Fibroblast of mammary gland (primary cell): Measurements from ENCODE around the gene AQR.
"Not testable (repeated sequence)": the region's sequence is repeated elsewhere in the genome, so short reads cannot be mapped to it uniquely, and the experiment has no call there.

Experiments used
- DNase-seq: peaks from one replicate; pipeline ENCODE4 v3.0.0-alpha.2; 2010; ENCODE audit warnings: low read depth
- H3K4me3 ChIP-seq: 2 replicates; pipeline ENCODE4 v1.5.1; 2011; ENCODE audit warnings: low read depth, mild to moderate bottlenecking, low read length, moderate library complexity; ENCODE audit not compliant: control insufficient read depth
- TF ChIP-seq, protein P1 (sequence below): conservative IDR thresholded peaks from 2 replicates; pipeline ENCODE4 v1.5.1; 2011; ENCODE audit warnings: low read depth, low read length, inconsistent platforms; ENCODE audit not compliant: control insufficient read depth, insufficient read depth

Gene AQR

DNA sequence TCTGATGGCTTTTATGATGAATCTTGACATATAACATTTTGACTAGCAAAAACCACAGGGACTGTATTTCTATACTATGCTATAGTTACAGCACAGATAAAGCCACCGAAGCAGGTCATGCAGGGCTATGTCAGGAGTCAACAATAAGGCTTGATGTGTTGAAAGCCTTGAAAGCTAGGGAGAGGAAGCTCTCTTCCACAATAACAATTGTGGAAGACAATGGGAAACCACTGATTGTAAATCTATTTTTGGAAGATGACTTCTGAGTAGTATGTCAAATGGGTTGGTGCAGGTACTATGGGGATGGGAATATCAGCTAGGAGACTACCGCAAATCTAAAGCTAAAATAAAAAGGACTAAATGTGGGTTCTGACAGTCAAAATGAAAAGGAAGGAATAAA is 4.0 kb upstream of the AQR start:
- H3K4me3 ChIP-seq = no peak overlapping the region
- TF ChIP-seq, protein P1, sequence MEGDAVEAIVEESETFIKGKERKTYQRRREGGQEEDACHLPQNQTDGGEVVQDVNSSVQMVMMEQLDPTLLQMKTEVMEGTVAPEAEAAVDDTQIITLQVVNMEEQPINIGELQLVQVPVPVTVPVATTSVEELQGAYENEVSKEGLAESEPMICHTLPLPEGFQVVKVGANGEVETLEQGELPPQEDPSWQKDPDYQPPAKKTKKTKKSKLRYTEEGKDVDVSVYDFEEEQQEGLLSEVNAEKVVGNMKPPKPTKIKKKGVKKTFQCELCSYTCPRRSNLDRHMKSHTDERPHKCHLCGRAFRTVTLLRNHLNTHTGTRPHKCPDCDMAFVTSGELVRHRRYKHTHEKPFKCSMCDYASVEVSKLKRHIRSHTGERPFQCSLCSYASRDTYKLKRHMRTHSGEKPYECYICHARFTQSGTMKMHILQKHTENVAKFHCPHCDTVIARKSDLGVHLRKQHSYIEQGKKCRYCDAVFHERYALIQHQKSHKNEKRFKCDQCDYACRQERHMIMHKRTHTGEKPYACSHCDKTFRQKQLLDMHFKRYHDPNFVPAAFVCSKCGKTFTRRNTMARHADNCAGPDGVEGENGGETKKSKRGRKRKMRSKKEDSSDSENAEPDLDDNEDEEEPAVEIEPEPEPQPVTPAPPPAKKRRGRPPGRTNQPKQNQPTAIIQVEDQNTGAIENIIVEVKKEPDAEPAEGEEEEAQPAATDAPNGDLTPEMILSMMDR = no peak
- no peak for DNase-seq

- not testable (repeated sequence) for DNase-seq
- peak overlapping the region; percentile 100 for H3K4me3 ChIP-seq
Observed at GRCh38 chr15:34970098-34970643, 629 bp upstream of the AQR start.

GRCh38 chr15:34964277-34964676 is 5.3 kb downstream of the AQR start:
- TF ChIP-seq, protein P1 = no peak
- no peak overlapping the region for H3K4me3 ChIP-seq
- DNase-seq = no peak

DNA sequence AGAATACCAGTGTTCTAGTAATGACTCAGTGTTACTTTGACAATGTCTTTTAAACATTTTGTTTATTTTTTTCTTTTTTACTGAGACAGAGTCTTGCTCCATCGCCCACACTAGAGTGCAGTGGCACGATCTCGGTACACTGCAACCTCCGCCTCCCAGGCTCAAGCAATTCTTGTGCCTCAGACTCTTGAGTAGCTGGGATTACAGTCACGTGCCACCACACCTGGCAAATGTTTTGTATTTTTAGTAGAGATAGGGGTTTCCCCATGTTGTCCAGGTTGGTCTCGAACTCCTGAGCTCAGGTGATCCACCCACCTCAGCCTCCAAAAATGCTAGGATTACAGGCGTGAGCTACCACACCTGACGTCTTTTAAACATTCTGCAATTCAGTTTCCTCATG is 15.7 kb downstream of the AQR start:
- no peak for DNase-seq
- TF ChIP-seq, protein P1 = no peak

DNA sequence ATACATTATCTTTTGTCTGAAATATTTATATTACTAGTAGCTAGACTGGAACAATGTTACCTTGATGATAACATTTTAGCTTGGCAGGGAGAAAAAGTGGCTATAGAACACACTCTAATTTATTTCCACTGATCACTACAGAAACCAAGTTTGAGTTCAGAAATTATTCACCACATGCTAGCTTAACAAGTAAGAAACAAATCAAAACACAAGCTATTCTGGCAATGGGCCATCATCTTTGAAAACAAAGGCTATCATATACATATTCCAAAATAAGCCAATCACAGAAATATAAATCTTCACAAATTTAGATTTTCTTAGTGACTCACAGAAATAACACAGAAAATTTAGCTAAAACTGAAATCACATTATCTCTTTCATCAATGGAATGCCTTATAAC is 17.1 kb downstream of the AQR start:
- H3K4me3 ChIP-seq = no peak overlapping the region
- TF ChIP-seq, protein P1 = no peak
- DNase-seq = no peak

More for the DNA sequence above, 15.7 kb downstream of the AQR start:
- no peak overlapping the region for H3K4me3 ChIP-seq

- peak; percentile 72 for DNase-seq
Observed at GRCh38 chr15:34951993-34952392, 17.5 kb downstream of the AQR start.

GRCh38 chr15:34944936-34945335 is 24.6 kb downstream of the AQR start:
- no peak for DNase-seq
- no peak overlapping the region for H3K4me3 ChIP-seq
- TF ChIP-seq, protein P1 = no peak

More at GRCh38 chr15:34951993-34952392, 17.5 kb downstream of the AQR start:
- TF ChIP-seq, protein P1 = no peak
- no peak overlapping the region for H3K4me3 ChIP-seq
